Measurements from ENCODE around the gene MCF2L2. TPM values are rescaled to one million over a fixed set of nuclear protein-coding genes. Genes with fewer than 3 reads are reported as not detected.

Gene MCF2L2
- total RNA-seq, 6 experiments from 2014 or later: 0.14 TPM; not detected in 5

GRCh38 chr3:183161552-183162336 lies 266.7 kb downstream of the MCF2L2 start:
- Mint-ChIP-seq H3K4me3 (peak overlapping the region; percentile 66), H3K27ac (no peak overlapping the region), H3K27me3 (ENCODE audit: insufficient read depth) (peaks cover 35% of the 10 kb centered on the region), H3K36me3 (ENCODE audit: low read depth) (no peaks in the 10 kb centered on the region), H3K9me3 (no peaks in the 10 kb centered on the region), H3K4me1 (ENCODE audit: low read depth) (peaks cover 8% of the 10 kb centered on the region; the same call in 1 of the 2 replicates)
- DNase-seq: no peak
- no peak for TF ChIP-seq CTCF (IDR thresholded peaks at IDR 0.05)

DNA sequence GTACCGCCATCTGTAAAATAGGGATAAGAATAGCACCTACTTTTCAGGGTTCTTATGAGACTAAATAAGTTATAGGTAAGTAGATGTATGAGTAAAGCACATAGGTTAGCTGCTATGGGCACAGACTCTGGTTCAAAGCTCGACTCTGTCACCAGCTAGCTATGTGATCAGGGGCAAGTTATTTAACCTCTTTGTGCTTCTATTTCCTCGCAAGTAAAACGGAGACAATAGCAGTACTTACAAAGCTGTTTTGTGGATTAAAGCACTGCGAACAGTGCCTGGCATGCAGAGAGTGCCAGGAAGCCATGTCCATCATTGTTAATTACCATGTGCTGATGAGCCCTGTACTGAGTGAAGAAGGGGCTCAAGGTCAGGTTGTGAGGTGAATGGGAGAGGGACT lies 267.8 kb downstream of the MCF2L2 start:
- no peak overlapping the region for H3K27ac Mint-ChIP-seq
- no peak for TF ChIP-seq CTCF (IDR thresholded peaks at IDR 0.05)
- no peaks in the 10 kb centered on the region for H3K9me3 Mint-ChIP-seq
- H3K4me1 Mint-ChIP-seq (ENCODE audit: low read depth): peaks cover 8% of the 10 kb centered on the region; the same call in 1 of the 2 replicates
- no peak for DNase-seq
- H3K4me3 Mint-ChIP-seq: no peak overlapping the region
- peaks cover 35% of the 10 kb centered on the region for H3K27me3 Mint-ChIP-seq (ENCODE audit: insufficient read depth)
- H3K36me3 Mint-ChIP-seq (ENCODE audit: low read depth): no peaks in the 10 kb centered on the region

GRCh38 chr3:183159333-183159732 lies 269.1 kb downstream of the MCF2L2 start:
- TF ChIP-seq CTCF (IDR thresholded peaks at IDR 0.05): peak; percentile 17; the same call in 1 of the 2 replicates
- no peak overlapping the region for H3K27ac Mint-ChIP-seq
- no peak overlapping the region for H3K4me3 Mint-ChIP-seq
- no peak for DNase-seq
- H3K4me1 Mint-ChIP-seq (ENCODE audit: low read depth): peaks cover 8% of the 10 kb centered on the region; the same call in 1 of the 2 replicates
- H3K27me3 Mint-ChIP-seq (ENCODE audit: insufficient read depth): peaks cover 40% of the 10 kb centered on the region
- no peaks in the 10 kb centered on the region for H3K36me3 Mint-ChIP-seq (ENCODE audit: low read depth)
- no peaks in the 10 kb centered on the region for H3K9me3 Mint-ChIP-seq

DNA sequence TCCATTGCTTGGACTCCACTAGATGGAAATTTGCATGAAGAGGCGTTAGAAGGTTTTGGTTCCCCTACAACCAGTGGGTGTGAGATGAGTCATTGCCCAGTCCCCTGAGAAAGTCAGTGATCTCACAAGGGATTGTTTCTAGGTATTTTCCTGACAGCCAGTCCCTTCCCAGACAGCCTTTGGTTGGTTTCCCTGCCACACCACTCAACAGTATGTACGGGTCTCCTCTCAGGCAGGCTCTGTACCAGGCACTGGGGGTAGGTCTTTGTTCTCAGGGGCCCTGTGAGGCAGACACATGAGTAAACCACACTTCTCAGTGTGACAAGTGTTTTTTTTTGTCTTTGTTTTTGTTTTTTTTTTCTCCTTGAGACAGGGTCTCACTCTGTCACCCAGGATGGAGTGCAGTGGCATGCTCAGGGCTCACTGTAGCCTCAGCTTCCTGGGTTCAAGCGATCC lies 269.8 kb downstream of the MCF2L2 start:
- TF ChIP-seq CTCF (IDR thresholded peaks at IDR 0.05): no peak

GRCh38 chr3:183158113-183158512 lies 270.3 kb downstream of the MCF2L2 start:
- H3K4me1 Mint-ChIP-seq (ENCODE audit: low read depth): peaks cover 8% of the 10 kb centered on the region; the same call in 1 of the 2 replicates
- H3K4me3 Mint-ChIP-seq: no peak overlapping the region
- no peak overlapping the region for H3K27ac Mint-ChIP-seq
- no peaks in the 10 kb centered on the region for H3K9me3 Mint-ChIP-seq
- no peak for DNase-seq
- no peaks in the 10 kb centered on the region for H3K36me3 Mint-ChIP-seq (ENCODE audit: low read depth)
- TF ChIP-seq CTCF (IDR thresholded peaks at IDR 0.05): no peak
- peaks cover 39% of the 10 kb centered on the region for H3K27me3 Mint-ChIP-seq (ENCODE audit: insufficient read depth)

More for the DNA sequence above, 269.8 kb downstream of the MCF2L2 start:
- H3K4me3 Mint-ChIP-seq: no peak overlapping the region
- no peak for DNase-seq
- peaks cover 8% of the 10 kb centered on the region; the same call in 1 of the 2 replicates for H3K4me1 Mint-ChIP-seq (ENCODE audit: low read depth)
- H3K36me3 Mint-ChIP-seq (ENCODE audit: low read depth): no peaks in the 10 kb centered on the region
- H3K27me3 Mint-ChIP-seq (ENCODE audit: insufficient read depth): peaks cover 43% of the 10 kb centered on the region
- no peaks in the 10 kb centered on the region for H3K9me3 Mint-ChIP-seq
- H3K27ac Mint-ChIP-seq: no peak overlapping the region
